Type B pancreatic cell (in vitro differentiated cells): ENCODE data around the gene FAF1. TPM values are rescaled to one million over a fixed set of nuclear protein-coding genes. Genes with fewer than 3 reads are reported as not detected.

Source experiments
- DNase-seq: peaks from one replicate; pipeline ENCODE4 v3.0.0; 2021; ENCODE audit warnings: mixed read lengths; ENCODE audit not compliant: unreplicated experiment; ENCODE audit errors: extremely low spot score
- H3K27ac Mint-ChIP-seq: 2 replicates; pipeline ENCODE4 v1.8.0; 2021; ENCODE audit warnings: mild to moderate bottlenecking, mixed read lengths
- H3K27me3 Mint-ChIP-seq: 2 replicates; pipeline ENCODE4 v1.8.0; 2021; ENCODE audit warnings: mixed read lengths
- H3K36me3 Mint-ChIP-seq: 2 replicates; pipeline ENCODE4 v1.8.0; 2021; ENCODE audit warnings: mixed read lengths
- H3K4me1 Mint-ChIP-seq: one replicate; pipeline ENCODE4 v1.8.0; 2021; ENCODE audit warnings: mixed read lengths; ENCODE audit not compliant: unreplicated experiment
- H3K4me3 Mint-ChIP-seq: 2 replicates; pipeline ENCODE4 v1.8.0; 2021; ENCODE audit warnings: mild to moderate bottlenecking, mixed read lengths
- H3K9me3 Mint-ChIP-seq: 2 replicates; pipeline ENCODE4 v1.8.0; 2021; ENCODE audit warnings: mixed read lengths
- total RNA-seq: library from RNA; stranded (reverse); gene quantifications from 2 replicates; pipeline ENCODE4 v1.2.1, GENCODE V29; 2021; ENCODE audit warnings: low replicate concordance
- TF ChIP-seq, protein P1 (sequence below): fragments of 200-600 bp; sonication (generic); conservative IDR thresholded peaks from 2 replicates; pipeline ENCODE4 v1.5.0; 2021; ENCODE audit warnings: antibody characterized with exemption, mild to moderate bottlenecking

Gene FAF1
- total RNA-seq, 1 donor from 2014 or later, result 49.9 TPM

DNA sequence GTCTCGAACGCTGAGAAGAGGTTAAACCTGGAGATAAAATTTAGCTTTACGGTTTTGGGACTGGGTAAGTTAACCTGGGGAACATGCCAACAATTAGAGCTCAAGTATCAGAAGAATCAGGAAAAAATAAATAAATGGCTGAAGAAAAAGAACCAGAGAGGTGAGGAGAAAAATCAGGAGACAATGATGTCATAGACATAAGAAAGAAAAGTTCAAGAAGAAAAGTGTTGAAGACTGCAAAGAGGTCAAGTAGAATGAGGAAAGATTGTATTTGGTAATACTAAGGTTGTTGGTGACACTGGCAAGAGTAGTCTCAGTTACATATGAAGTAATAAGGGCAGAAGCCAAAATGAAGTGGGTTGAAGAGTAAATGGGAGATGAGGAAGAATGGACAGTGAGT lies 36.0 kb upstream of the FAF1 start:
- Mint-ChIP-seq H3K4me1 (no peaks in the 10 kb centered on the region), H3K36me3 (no peaks in the 10 kb centered on the region), H3K27me3 (peaks cover 28% of the 10 kb centered on the region), H3K4me3 (no peak overlapping the region), H3K27ac (no peak overlapping the region), H3K9me3 (no peaks in the 10 kb centered on the region)
- DNase-seq, result no peak
- TF ChIP-seq, protein P1, sequence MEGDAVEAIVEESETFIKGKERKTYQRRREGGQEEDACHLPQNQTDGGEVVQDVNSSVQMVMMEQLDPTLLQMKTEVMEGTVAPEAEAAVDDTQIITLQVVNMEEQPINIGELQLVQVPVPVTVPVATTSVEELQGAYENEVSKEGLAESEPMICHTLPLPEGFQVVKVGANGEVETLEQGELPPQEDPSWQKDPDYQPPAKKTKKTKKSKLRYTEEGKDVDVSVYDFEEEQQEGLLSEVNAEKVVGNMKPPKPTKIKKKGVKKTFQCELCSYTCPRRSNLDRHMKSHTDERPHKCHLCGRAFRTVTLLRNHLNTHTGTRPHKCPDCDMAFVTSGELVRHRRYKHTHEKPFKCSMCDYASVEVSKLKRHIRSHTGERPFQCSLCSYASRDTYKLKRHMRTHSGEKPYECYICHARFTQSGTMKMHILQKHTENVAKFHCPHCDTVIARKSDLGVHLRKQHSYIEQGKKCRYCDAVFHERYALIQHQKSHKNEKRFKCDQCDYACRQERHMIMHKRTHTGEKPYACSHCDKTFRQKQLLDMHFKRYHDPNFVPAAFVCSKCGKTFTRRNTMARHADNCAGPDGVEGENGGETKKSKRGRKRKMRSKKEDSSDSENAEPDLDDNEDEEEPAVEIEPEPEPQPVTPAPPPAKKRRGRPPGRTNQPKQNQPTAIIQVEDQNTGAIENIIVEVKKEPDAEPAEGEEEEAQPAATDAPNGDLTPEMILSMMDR, result no peak

DNA sequence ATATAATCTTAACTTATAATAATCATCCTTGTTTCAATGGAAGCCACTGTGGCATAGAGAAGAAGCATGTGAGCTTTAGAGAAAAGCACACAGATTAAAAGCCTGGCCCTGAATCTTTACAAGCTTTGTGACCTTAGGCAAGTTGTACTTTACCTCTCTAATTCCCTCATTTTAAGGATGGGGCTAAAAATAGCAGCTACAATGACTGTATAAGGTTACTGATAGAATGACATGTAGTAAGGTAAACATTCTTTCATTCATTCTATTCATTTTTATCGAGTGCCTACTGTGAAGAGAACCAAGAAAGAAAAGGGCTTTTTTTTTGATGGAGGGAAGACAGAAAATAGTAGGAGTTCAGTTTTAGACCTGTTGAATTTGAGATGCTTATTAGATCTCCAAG lies 35.6 kb upstream of the FAF1 start:
- Mint-ChIP-seq H3K27ac (no peak overlapping the region), H3K4me1 (no peaks in the 10 kb centered on the region), H3K4me3 (no peak overlapping the region), H3K27me3 (peaks cover 28% of the 10 kb centered on the region), H3K36me3 (no peaks in the 10 kb centered on the region), H3K9me3 (no peaks in the 10 kb centered on the region)
- TF ChIP-seq, protein P1, result no peak
- no peak for DNase-seq

DNA sequence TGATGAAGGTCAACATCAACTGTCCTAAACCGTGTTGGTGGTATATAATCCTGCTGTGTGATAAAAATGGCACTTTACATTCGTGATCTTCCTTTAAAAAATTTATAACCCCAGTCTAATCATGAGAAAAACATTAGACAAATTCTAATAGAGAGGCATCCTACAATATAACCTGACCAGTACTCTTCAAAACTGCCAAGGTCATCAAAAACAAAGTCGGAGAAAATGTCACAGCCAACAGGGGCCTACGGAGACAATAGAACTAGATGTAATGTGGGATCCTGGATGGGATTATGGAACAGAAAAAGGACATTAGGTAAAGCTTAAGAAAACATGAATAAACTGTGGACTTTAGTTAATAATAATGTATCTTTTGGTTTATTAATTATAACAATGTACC lies 34.9 kb upstream of the FAF1 start:
- no peaks in the 10 kb centered on the region for H3K9me3 Mint-ChIP-seq
- TF ChIP-seq, protein P1, result no peak
- H3K4me1 Mint-ChIP-seq, result no peaks in the 10 kb centered on the region
- H3K4me3 Mint-ChIP-seq, result no peak overlapping the region
- no peaks in the 10 kb centered on the region for H3K36me3 Mint-ChIP-seq
- peaks cover 28% of the 10 kb centered on the region for H3K27me3 Mint-ChIP-seq
- no peak for DNase-seq
- no peak overlapping the region for H3K27ac Mint-ChIP-seq

DNA sequence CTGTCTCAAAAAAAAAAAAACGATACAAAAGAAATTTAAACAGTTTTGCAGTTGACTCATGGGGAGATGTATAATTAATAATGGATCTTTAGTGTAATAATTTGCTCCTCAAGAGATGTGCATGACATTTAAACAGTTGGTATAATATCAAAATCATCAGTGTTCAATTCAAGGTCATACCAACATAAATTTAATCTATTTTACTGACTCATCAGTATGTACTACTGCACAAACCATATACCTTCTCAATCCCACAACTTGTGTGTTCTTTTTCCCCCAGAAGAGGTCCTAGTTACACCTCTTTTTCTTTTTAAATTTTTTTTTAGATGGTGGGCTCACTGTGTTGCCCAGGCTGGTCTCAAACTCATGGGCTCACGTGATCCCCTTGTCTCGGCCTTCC lies 33.6 kb upstream of the FAF1 start:
- no peak overlapping the region for H3K27ac Mint-ChIP-seq
- H3K27me3 Mint-ChIP-seq, result peaks cover 32% of the 10 kb centered on the region
- H3K36me3 Mint-ChIP-seq, result no peaks in the 10 kb centered on the region
- H3K4me1 Mint-ChIP-seq, result no peaks in the 10 kb centered on the region
- no peak for DNase-seq
- TF ChIP-seq, protein P1, result no peak
- H3K9me3 Mint-ChIP-seq, result no peaks in the 10 kb centered on the region
- no peak overlapping the region for H3K4me3 Mint-ChIP-seq

DNA sequence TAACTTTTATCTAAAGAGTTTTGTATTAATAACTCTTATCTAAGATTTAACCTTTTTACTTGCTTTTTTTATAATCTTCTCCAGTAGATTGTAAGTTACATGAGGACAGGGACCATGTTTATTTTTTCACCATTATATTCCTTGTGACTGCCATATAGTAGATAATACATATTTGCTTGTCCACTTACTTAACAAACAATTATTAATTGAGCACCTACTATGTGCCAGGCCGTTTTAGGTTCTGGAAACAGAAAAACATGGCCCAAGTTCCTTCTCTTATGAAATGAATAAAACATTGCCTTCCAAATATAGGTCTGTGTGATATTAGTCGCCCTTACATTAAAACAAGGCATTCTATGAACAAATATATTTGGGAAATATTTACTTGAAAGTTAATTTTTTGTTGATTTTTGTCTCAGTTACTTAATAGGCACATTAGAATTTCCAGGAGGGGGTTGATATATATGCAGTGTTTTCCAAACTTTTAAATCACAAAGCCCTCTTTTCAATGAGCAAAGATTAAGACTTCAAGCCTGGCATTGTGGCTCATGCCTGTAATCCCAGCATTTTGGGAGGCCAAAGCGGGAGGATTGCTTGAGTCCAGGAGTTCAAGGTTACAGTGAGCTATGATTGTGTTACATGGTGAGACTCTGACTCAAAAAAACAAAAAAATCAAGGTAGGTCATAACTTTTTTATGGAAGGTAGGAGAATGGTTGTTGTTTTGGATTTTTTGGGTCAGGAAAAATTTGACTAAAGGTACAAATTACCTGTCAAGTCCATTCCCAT lies 32.7 kb upstream of the FAF1 start:
- H3K27me3 Mint-ChIP-seq, result peaks cover 26% of the 10 kb centered on the region
- no peaks in the 10 kb centered on the region for H3K4me1 Mint-ChIP-seq

More for the DNA sequence above, 32.7 kb upstream of the FAF1 start:
- no peaks in the 10 kb centered on the region for H3K9me3 Mint-ChIP-seq
- no peak overlapping the region for H3K4me3 Mint-ChIP-seq
- no peak for DNase-seq
- TF ChIP-seq, protein P1, result no peak
- no peaks in the 10 kb centered on the region for H3K36me3 Mint-ChIP-seq
- no peak overlapping the region for H3K27ac Mint-ChIP-seq
